Neural cell (in vitro differentiated cells): ENCODE data around the gene BMPR1B.

Source experiments
- EP300 ChIP-seq: fragments of 450-650 bp; conservative IDR thresholded peaks from 2 replicates; pipeline ENCODE4 v1.6.1; 2014; ENCODE audit warnings: antibody characterized with exemption, mild to moderate bottlenecking, moderate library complexity; ENCODE audit not compliant: poor library complexity, severe bottlenecking
- EZH2 ChIP-seq: fragments of 200-600, 300-800 bp; shearing (Covaris generic), sonication (generic); IDR thresholded peaks from 2 replicates; pipeline ENCODE4 v1.6.1; 2014; ENCODE audit warnings: antibody characterized with exemption, low read length, borderline replicate concordance, mild to moderate bottlenecking; ENCODE audit not compliant: insufficient read depth, poor library complexity, severe bottlenecking
- MXI1 ChIP-seq: fragments of 450-650 bp; conservative IDR thresholded peaks from 2 replicates; pipeline ENCODE4 v1.6.1; 2014; ENCODE audit warnings: antibody characterized with exemption, mild to moderate bottlenecking; ENCODE audit not compliant: poor library complexity, severe bottlenecking
- POLR2AphosphoS5 ChIP-seq: IDR thresholded peaks from 2 replicates; pipeline ENCODE4 v1.6.1; 2012
- RAD21 ChIP-seq: fragments of 450-650 bp; conservative IDR thresholded peaks from 2 replicates; pipeline ENCODE4 v1.6.1; 2014; ENCODE audit warnings: antibody characterized with exemption, mild to moderate bottlenecking, moderate library complexity
- SMC3 ChIP-seq: fragments of 450-650 bp; conservative IDR thresholded peaks from 2 replicates; pipeline ENCODE4 v1.6.1; 2014; ENCODE audit warnings: antibody characterized with exemption, mild to moderate bottlenecking, moderate library complexity; ENCODE audit not compliant: poor library complexity
- TF ChIP-seq, protein P1 (sequence below): fragments of 450-650 bp; IDR thresholded peaks from 2 replicates; pipeline ENCODE4 v1.5.1; 2014; ENCODE audit warnings: antibody characterized with exemption, mild to moderate bottlenecking, moderate library complexity; ENCODE audit not compliant: poor library complexity, severe bottlenecking
- TF ChIP-seq, protein P2 (sequence below): IDR thresholded peaks from 2 replicates; pipeline ENCODE4 v1.6.1; 2012; ENCODE audit warnings: borderline replicate concordance

DNA sequence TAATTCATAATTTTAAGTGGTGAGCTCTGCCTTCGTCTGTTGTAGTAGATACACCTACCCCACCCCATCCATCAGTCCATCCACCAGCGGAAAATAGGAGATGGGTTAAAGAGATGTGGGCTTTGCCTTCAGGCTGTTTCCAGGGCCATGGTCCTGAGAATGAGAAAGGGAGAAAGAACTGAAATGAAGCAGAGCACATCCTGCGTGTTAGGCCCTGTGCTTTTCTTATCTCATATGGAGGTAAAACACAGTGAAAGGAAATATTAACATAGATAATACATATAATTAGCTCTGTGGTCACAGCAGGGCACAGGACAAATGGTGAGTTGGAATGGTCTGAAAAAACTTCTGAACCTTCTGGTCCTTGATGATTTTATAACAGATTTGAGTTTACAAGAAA lies 393.5 kb downstream of the BMPR1B start:
- TF ChIP-seq, protein P1, sequence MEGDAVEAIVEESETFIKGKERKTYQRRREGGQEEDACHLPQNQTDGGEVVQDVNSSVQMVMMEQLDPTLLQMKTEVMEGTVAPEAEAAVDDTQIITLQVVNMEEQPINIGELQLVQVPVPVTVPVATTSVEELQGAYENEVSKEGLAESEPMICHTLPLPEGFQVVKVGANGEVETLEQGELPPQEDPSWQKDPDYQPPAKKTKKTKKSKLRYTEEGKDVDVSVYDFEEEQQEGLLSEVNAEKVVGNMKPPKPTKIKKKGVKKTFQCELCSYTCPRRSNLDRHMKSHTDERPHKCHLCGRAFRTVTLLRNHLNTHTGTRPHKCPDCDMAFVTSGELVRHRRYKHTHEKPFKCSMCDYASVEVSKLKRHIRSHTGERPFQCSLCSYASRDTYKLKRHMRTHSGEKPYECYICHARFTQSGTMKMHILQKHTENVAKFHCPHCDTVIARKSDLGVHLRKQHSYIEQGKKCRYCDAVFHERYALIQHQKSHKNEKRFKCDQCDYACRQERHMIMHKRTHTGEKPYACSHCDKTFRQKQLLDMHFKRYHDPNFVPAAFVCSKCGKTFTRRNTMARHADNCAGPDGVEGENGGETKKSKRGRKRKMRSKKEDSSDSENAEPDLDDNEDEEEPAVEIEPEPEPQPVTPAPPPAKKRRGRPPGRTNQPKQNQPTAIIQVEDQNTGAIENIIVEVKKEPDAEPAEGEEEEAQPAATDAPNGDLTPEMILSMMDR = no peak
- TF ChIP-seq, protein P2, sequence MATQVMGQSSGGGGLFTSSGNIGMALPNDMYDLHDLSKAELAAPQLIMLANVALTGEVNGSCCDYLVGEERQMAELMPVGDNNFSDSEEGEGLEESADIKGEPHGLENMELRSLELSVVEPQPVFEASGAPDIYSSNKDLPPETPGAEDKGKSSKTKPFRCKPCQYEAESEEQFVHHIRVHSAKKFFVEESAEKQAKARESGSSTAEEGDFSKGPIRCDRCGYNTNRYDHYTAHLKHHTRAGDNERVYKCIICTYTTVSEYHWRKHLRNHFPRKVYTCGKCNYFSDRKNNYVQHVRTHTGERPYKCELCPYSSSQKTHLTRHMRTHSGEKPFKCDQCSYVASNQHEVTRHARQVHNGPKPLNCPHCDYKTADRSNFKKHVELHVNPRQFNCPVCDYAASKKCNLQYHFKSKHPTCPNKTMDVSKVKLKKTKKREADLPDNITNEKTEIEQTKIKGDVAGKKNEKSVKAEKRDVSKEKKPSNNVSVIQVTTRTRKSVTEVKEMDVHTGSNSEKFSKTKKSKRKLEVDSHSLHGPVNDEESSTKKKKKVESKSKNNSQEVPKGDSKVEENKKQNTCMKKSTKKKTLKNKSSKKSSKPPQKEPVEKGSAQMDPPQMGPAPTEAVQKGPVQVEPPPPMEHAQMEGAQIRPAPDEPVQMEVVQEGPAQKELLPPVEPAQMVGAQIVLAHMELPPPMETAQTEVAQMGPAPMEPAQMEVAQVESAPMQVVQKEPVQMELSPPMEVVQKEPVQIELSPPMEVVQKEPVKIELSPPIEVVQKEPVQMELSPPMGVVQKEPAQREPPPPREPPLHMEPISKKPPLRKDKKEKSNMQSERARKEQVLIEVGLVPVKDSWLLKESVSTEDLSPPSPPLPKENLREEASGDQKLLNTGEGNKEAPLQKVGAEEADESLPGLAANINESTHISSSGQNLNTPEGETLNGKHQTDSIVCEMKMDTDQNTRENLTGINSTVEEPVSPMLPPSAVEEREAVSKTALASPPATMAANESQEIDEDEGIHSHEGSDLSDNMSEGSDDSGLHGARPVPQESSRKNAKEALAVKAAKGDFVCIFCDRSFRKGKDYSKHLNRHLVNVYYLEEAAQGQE = no peak
- TF ChIP-seq EZH2 (no peak), RAD21 (no peak), MXI1 (no peak), POLR2AphosphoS5 (no peak), EP300 (no peak), SMC3 (no peak)
